ENCODE measurements around the gene CRLF2. TPM values are rescaled to one million over a fixed set of nuclear protein-coding genes. Genes with fewer than 3 reads are reported as not detected.
"Not testable (repeated sequence)": the region's sequence is repeated elsewhere in the genome, so short reads cannot be mapped to it uniquely, and the experiment has no call there.

The CRLF2 gene
- total RNA-seq, 2 experiments from 2014 or later, result 0.80 to 3.3 TPM

GRCh38 chrX:1181170-1181569 is 31.3 kb downstream of the CRLF2 start:
- intact Hi-C loops (cut with micrococcal nuclease; ENCODE audit: unreplicated experiment), result no loop called here
- TF ChIP-seq EZH2phosphoT487 (IDR thresholded peaks at IDR 0.05; ENCODE audit: borderline replicate concordance, low read depth, low read length) (no peak), CTCF (conservative IDR thresholded peaks at IDR 0.05; ENCODE audit: low read length) (no peak)
- ChIA-PET CTCF (ENCODE audit: unreplicated experiment) (no interaction called here), POLR2A (no interaction called here)
- Histone ChIP-seq H3K9me2 (ENCODE audit: insufficient read depth, low read length) (no peaks in the 10 kb centered on the region), H4K20me1 (ENCODE audit: insufficient read depth, low read length) (no peaks in the 10 kb centered on the region), H3K9me3 (ENCODE audit: low read length) (no peaks in the 10 kb centered on the region), H3K36me3 (ENCODE audit: insufficient read depth, low read length) (no peaks in the 10 kb centered on the region), H3K27ac (ENCODE audit: low read depth, low read length, poor library complexity, severe bottlenecking) (no peak overlapping the region), H3K79me2 (ENCODE audit: insufficient read depth, low read depth, low read length) (no peaks in the 10 kb centered on the region), H3K4me2 (ENCODE audit: low read length) (no peak overlapping the region), H2AFZ (ENCODE audit: low read length) (no peak overlapping the region), H3K4me1 (ENCODE audit: insufficient read depth, low read length, poor library complexity, severe bottlenecking) (no peaks in the 10 kb centered on the region), H3K4me3 (ENCODE audit: low read depth, low read length, poor library complexity, severe bottlenecking) (no peak overlapping the region)
- no TSS peak for BruUV-seq (replicated peaks)
- DNase-seq (ENCODE audit: low spot score), result no peak

GRCh38 chrX:1178580-1179057 is 33.8 kb downstream of the CRLF2 start:
- BruUV-seq (replicated peaks), result no TSS peak
- CTCF ChIA-PET (ENCODE audit: unreplicated experiment), result no interaction called here
- intact Hi-C loops (cut with micrococcal nuclease; ENCODE audit: unreplicated experiment), result no loop called here

GRCh38 chrX:1176531-1177320 is 35.7 kb downstream of the CRLF2 start:
- CTCF ChIA-PET (ENCODE audit: unreplicated experiment); H3K36me3 ChIP-seq (ENCODE audit: insufficient read depth, low read length): not testable (repeated sequence)
- DNase-seq (ENCODE audit: low spot score), result peak; percentile 16

More at GRCh38 chrX:1178580-1179057, 33.8 kb downstream of the CRLF2 start:
- TF ChIP-seq EZH2phosphoT487 (IDR thresholded peaks at IDR 0.05; ENCODE audit: borderline replicate concordance, low read depth, low read length), result no peak
- no peak for TF ChIP-seq CTCF (conservative IDR thresholded peaks at IDR 0.05; ENCODE audit: low read length)
- Histone ChIP-seq H3K79me2 (ENCODE audit: insufficient read depth, low read depth, low read length) (no peaks in the 10 kb centered on the region), H2AFZ (ENCODE audit: low read length) (no peak overlapping the region), H3K9me2 (ENCODE audit: insufficient read depth, low read length) (no peaks in the 10 kb centered on the region), H3K9me3 (ENCODE audit: low read length) (no peaks in the 10 kb centered on the region), H3K36me3 (ENCODE audit: insufficient read depth, low read length) (no peaks in the 10 kb centered on the region), H3K4me2 (ENCODE audit: low read length) (no peak overlapping the region), H3K4me1 (ENCODE audit: insufficient read depth, low read length, poor library complexity, severe bottlenecking) (no peaks in the 10 kb centered on the region), H3K4me3 (ENCODE audit: low read depth, low read length, poor library complexity, severe bottlenecking) (no peak overlapping the region), H3K27ac (ENCODE audit: low read depth, low read length, poor library complexity, severe bottlenecking) (no peak overlapping the region), H4K20me1 (ENCODE audit: insufficient read depth, low read length) (no peaks in the 10 kb centered on the region)
- DNase-seq (ENCODE audit: low spot score), result no peak
- POLR2A ChIA-PET, result no interaction called here

GRCh38 chrX:1174609-1175545 is 37.6 kb downstream of the CRLF2 start:
- BruUV-seq (replicated peaks); CTCF ChIA-PET (ENCODE audit: unreplicated experiment); H3K4me1 ChIP-seq (ENCODE audit: insufficient read depth, low read length, poor library complexity, severe bottlenecking); POLR2A ChIA-PET; H3K79me2 ChIP-seq (ENCODE audit: insufficient read depth, low read depth, low read length); H3K9me2 ChIP-seq (ENCODE audit: insufficient read depth, low read length); H2AFZ ChIP-seq (ENCODE audit: low read length); intact Hi-C loops (cut with micrococcal nuclease; ENCODE audit: unreplicated experiment); H4K20me1 ChIP-seq (ENCODE audit: insufficient read depth, low read length); DNase-seq (ENCODE audit: low spot score); H3K9me3 ChIP-seq (ENCODE audit: low read length); H3K4me3 ChIP-seq (ENCODE audit: low read depth, low read length, poor library complexity, severe bottlenecking); H3K36me3 ChIP-seq (ENCODE audit: insufficient read depth, low read length); H3K4me2 ChIP-seq (ENCODE audit: low read length); H3K27ac ChIP-seq (ENCODE audit: low read depth, low read length, poor library complexity, severe bottlenecking): not testable (repeated sequence)

More at GRCh38 chrX:1176531-1177320, 35.7 kb downstream of the CRLF2 start:
- H3K4me3 ChIP-seq (ENCODE audit: low read depth, low read length, poor library complexity, severe bottlenecking); H3K4me2 ChIP-seq (ENCODE audit: low read length); H3K9me2 ChIP-seq (ENCODE audit: insufficient read depth, low read length); H3K79me2 ChIP-seq (ENCODE audit: insufficient read depth, low read depth, low read length); H3K9me3 ChIP-seq (ENCODE audit: low read length); H3K27ac ChIP-seq (ENCODE audit: low read depth, low read length, poor library complexity, severe bottlenecking); POLR2A ChIA-PET; intact Hi-C loops (cut with micrococcal nuclease; ENCODE audit: unreplicated experiment); BruUV-seq (replicated peaks); H4K20me1 ChIP-seq (ENCODE audit: insufficient read depth, low read length); H3K4me1 ChIP-seq (ENCODE audit: insufficient read depth, low read length, poor library complexity, severe bottlenecking); H2AFZ ChIP-seq (ENCODE audit: low read length): not testable (repeated sequence)

All from OCI-LY7 (cell line).